A549 (cell line): ENCODE measurements around the gene CMTM7. TPM values are rescaled to one million over a fixed set of nuclear protein-coding genes. Genes with fewer than 3 reads are reported as not detected.

Experiments
- ATAC-seq, 2 experiments: fragments of 200-7000 bp in 1 of 2; fragments of >200 bp in 1 of 2; cut with Nextera tagmentation in 1 of 2; cut with Tn5 transposase in 1 of 2; 3 replicates each; pipeline versions ENCODE4 v1.8.0 to v1.9.1; 2018 to 2020; ENCODE audit warnings: mild to moderate bottlenecking in 1 of 2, moderate library complexity in 1 of 2
- CTCF ChIA-PET: fragments of 300-600 bp; sonication (Branson Sonifier 250); formaldehyde crosslinking; extraction: SDS; loops from one replicate; lab custom pipeline; 2021; ENCODE audit warnings: antibody characterized with exemption, inconsistent platforms; lab: Yijun Ruan, JAX
- POLR2A ChIA-PET: fragments of 350-600 bp; formaldehyde crosslinking; extraction: SDS; loops from one replicate; lab custom pipeline; 2021; ENCODE audit warnings: antibody characterized with exemption, inconsistent platforms; lab: Yijun Ruan, JAX
- DNase-seq, 2 experiments: peaks; one replicate each; pipeline versions ENCODE4 v3.0.0 to v3.0.0-alpha.2; 2011 to 2016; ENCODE audit warnings: low read depth in 1 of 2, low spot score in 1 of 2
- FAIRE-seq: peaks from 2 replicates; lab custom pipeline; 2011; peaks lifted over from hg19 to GRCh38; lab: Jason Lieb, UNC
- H3K27ac ChIP-seq, 2 experiments: fragments of >200 bp; sonication (Bioruptor Twin); formaldehyde crosslinking; 3 replicates each; pipeline ENCODE4 v1.5.1; 2016 to 2017
- H3K4me1 ChIP-seq: fragments of >200 bp; sonication (Bioruptor Twin); formaldehyde crosslinking; 3 replicates; pipeline ENCODE4 v1.6.1; 2016
- H3K4me2 ChIP-seq: fragments of >200 bp; sonication (Bioruptor Twin); formaldehyde crosslinking; 3 replicates; pipeline ENCODE4 v1.6.1; 2016
- H3K4me3 ChIP-seq: fragments of >200 bp; sonication (Bioruptor Twin); formaldehyde crosslinking; 3 replicates; pipeline ENCODE4 v1.5.1; 2016
- H3K9me3 ChIP-seq: fragments of >200 bp; sonication (Bioruptor Twin); formaldehyde crosslinking; 3 replicates; pipeline ENCODE4 v1.6.1; 2016
- ATOH8 ChIP-seq: fragments of 250-450 bp; sonication (Bioruptor Pico); IDR thresholded peaks from 2 replicates; pipeline ENCODE4 v1.5.0; 2020; ENCODE audit warnings: low read depth, mild to moderate bottlenecking, moderate library complexity
- CBX2 ChIP-seq: fragments of 200-600 bp; sonication (generic); IDR thresholded peaks from 2 replicates; pipeline ENCODE4 v1.6.1; 2016; ENCODE audit warnings: low read depth, mild to moderate bottlenecking, borderline replicate concordance
- CEBPB ChIP-seq, 2 experiments: fragments of >200 bp in 1 of 2; sonication (Bioruptor Twin) in 1 of 2; formaldehyde crosslinking in 1 of 2; IDR thresholded peaks; 2 replicates each; pipeline ENCODE4 v1.6.1; 2012 to 2016
- CHD2 ChIP-seq: fragments of 150-350 bp; IDR thresholded peaks from 2 replicates; pipeline ENCODE4 v1.6.1; 2014; ENCODE audit warnings: low read length; ENCODE audit not compliant: partially characterized antibody
- CHD4 ChIP-seq: fragments of 200-600 bp; sonication (generic); IDR thresholded peaks from 2 replicates; pipeline ENCODE4 v1.6.1; 2016; ENCODE audit warnings: antibody characterized with exemption, mild to moderate bottlenecking, borderline replicate concordance
- EHF ChIP-seq: fragments of 250-450 bp; sonication (Bioruptor Pico); IDR thresholded peaks from 2 replicates; pipeline ENCODE4 v1.5.0; 2020; ENCODE audit warnings: mild to moderate bottlenecking
- FOSB ChIP-seq: fragments of 250-450 bp; sonication (Bioruptor Pico); IDR thresholded peaks from 2 replicates; pipeline ENCODE4 v1.5.0; 2020; ENCODE audit warnings: mild to moderate bottlenecking, moderate library complexity
- FOSL2 ChIP-seq, 2 experiments: fragments of 450-650 bp in 1 of 2; fragments of >200 bp in 1 of 2; sonication (Bioruptor Twin) in 1 of 2; formaldehyde crosslinking; IDR thresholded peaks; 2 replicates each; pipeline versions ENCODE4 v1.5.0 to v1.6.1; 2016 to 2020; ENCODE audit warnings: mild to moderate bottlenecking in 1 of 2, moderate library complexity in 1 of 2
- FOXS1 ChIP-seq: fragments of 250-450 bp; sonication (Bioruptor Pico); IDR thresholded peaks from 2 replicates; pipeline ENCODE4 v1.5.0; 2020; ENCODE audit warnings: mild to moderate bottlenecking, moderate library complexity
- HES2 ChIP-seq: fragments of >200 bp; sonication (Bioruptor Twin); formaldehyde crosslinking; IDR thresholded peaks from 2 replicates; pipeline ENCODE4 v1.6.1; 2016
- HOXA7 ChIP-seq: fragments of 250-450 bp; sonication (Bioruptor Pico); IDR thresholded peaks from 2 replicates; pipeline ENCODE4 v1.5.0; 2020; ENCODE audit warnings: mild to moderate bottlenecking, moderate library complexity
- KDM1A ChIP-seq: fragments of 200-600 bp; sonication (generic); IDR thresholded peaks from 2 replicates; pipeline ENCODE4 v1.6.1; 2016; ENCODE audit warnings: low read depth, mild to moderate bottlenecking
- KDM5A ChIP-seq: fragments of 200-600 bp; sonication (generic); IDR thresholded peaks from 2 replicates; pipeline ENCODE4 v1.6.1; 2016; ENCODE audit warnings: antibody characterized with exemption, mild to moderate bottlenecking
- MAFK ChIP-seq: fragments of 450-650 bp; IDR thresholded peaks from 2 replicates; pipeline ENCODE4 v1.6.1; 2014; ENCODE audit not compliant: partially characterized antibody
- MAX ChIP-seq: IDR thresholded peaks from 2 replicates; pipeline ENCODE4 v1.6.1; 2012
- MAZ ChIP-seq: fragments of 150-350 bp; IDR thresholded peaks from 2 replicates; pipeline ENCODE4 v1.6.1; 2014; ENCODE audit warnings: antibody characterized with exemption, low read depth, low read length, borderline replicate concordance
- MYC ChIP-seq: IDR thresholded peaks from 2 replicates; pipeline ENCODE4 v1.6.1; 2012; ENCODE audit warnings: mild to moderate bottlenecking, inconsistent platforms, low read length, improper control_type of control experiment, borderline replicate concordance
- NPAS2 ChIP-seq: fragments of 250-450 bp; sonication (Bioruptor Pico); IDR thresholded peaks from 2 replicates; pipeline ENCODE4 v1.8.0; 2022; ENCODE audit warnings: mild to moderate bottlenecking, moderate library complexity, borderline replicate concordance
- NR3C1 ChIP-seq: fragments of >200 bp; sonication (Bioruptor Twin); formaldehyde crosslinking; IDR thresholded peaks from 3 replicates; pipeline ENCODE4 v1.6.1; 2017
- PHF8 ChIP-seq: fragments of 200-600 bp; sonication (generic); IDR thresholded peaks from 2 replicates; pipeline ENCODE4 v1.6.1; 2016; ENCODE audit warnings: low read depth, mild to moderate bottlenecking, antibody characterized with exemption, moderate library complexity, borderline replicate concordance
- POLR2A ChIP-seq: IDR thresholded peaks from 2 replicates; pipeline ENCODE4 v1.6.1; 2012; ENCODE audit warnings: mild to moderate bottlenecking, low read length
- SREBF2 ChIP-seq: fragments of 450-650 bp; IDR thresholded peaks from 2 replicates; pipeline ENCODE4 v1.6.1; 2014; ENCODE audit warnings: mild to moderate bottlenecking, moderate library complexity
- TP53 ChIP-seq: fragments of 250-450 bp; sonication (Bioruptor Pico); IDR thresholded peaks from 2 replicates; pipeline ENCODE4 v1.5.0; 2021; ENCODE audit warnings: mild to moderate bottlenecking, moderate library complexity
- ZNF302 ChIP-seq: fragments of 250-450 bp; sonication (Bioruptor Pico); IDR thresholded peaks from 2 replicates; pipeline ENCODE4 v1.9.0; 2021; ENCODE audit warnings: inconsistent platforms, mild to moderate bottlenecking, moderate library complexity
- WGBS: methylation state at CpG from one replicate; pipeline ENCODE4 v1.1.6; 2017; ENCODE audit errors: missing lambda C conversion rate; 5-methylcytosine and 5-hydroxymethylcytosine counted together
- polyA plus RNA-seq, 4 experiments: library from polyadenylated mRNA; depleted of rRNA in 3 of 4; stranded (reverse); fragments of >200 nt; fragmentation: RNase III in 1 of 4; extraction: RNeasy Plus Mini Kit Qiagen cat#74134 plus additional on column Dnase treatment in 1 of 4; gene quantifications; 2 replicates in 3 of 4; 3 replicates in 1 of 4; pipeline ENCODE4 v1.2.3, GENCODE V29; 2011 to 2017
- TF ChIP-seq, protein P1 (sequence below): IDR thresholded peaks from 2 replicates; pipeline ENCODE4 v1.6.1; 2012; ENCODE audit warnings: low read depth, borderline replicate concordance
- TF ChIP-seq, protein P2 (sequence below): fragments of 450-650 bp; IDR thresholded peaks from 2 replicates; pipeline ENCODE4 v1.6.1; 2014; ENCODE audit warnings: antibody characterized with exemption

The CMTM7 gene
- polyA plus RNA-seq, 2 of the 4 experiments (the other 2 are of a cell fraction): 14.2 to 18.7 TPM

DNA sequence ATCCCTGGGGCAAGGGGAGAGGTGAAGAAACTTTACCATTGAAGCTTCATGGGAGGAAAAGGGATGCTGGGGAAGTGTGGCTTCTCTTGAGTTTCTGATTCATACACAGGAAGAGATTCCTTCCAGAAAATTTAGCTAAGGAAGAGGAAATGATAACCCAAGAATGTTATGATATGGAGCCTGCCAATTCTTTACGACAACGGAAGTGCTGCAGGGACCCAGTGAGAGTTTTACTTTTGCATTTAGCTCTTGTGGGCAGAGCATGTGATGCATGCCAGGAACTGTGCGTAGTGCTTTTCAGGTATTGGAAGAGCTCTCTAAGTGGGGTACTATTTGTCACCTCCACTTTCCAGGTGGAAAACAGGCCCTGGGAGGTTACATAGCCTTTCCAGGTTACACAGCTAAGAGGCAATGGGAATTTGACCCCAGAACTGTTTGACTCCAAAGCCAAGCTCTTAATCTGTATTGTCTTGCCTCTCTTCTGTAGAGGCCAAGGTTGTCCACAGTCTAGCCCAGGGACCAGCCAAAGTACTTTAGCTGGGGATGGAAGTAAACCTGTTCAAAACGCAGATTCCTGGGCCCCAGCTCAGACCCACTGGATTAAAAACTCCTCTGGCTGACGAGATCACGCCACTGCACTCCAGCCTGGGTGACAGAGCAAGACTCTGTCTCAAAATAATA, 23.0 kb downstream of the CMTM7 start:
- no peak for FAIRE-seq
- ChIA-PET CTCF (interaction anchor here (0.8 to 3.3 kb wide), 4 partner anchors 16 to 282 kb away, joined by 3 to 15 read pairs (median 3); no protein-coding TSS in a partner anchor), POLR2A (no interaction called here)
- no peak for ATAC-seq
- peaks cover under 1% of the 10 kb centered on the region; the same call in 2 of the 3 replicates for H3K4me1 ChIP-seq
- H3K9me3 ChIP-seq: peaks cover 4% of the 10 kb centered on the region; the same call in 1 of the 3 replicates
- WGBS: 94% methylated on average over 6 of the region's 6 CpGs
- no peak overlapping the region for H3K4me2 ChIP-seq
- no peak for TF ChIP-seq MAX
- no peak for TF ChIP-seq FOXS1 (CRISPR knock-in tag)
- no peak for TF ChIP-seq MYC
- TF ChIP-seq POLR2A: no peak
- TF ChIP-seq CHD2: no peak
- TF ChIP-seq ZNF302 (CRISPR knock-in tag): no peak
- TF ChIP-seq KDM5A: no peak
- no peak for TF ChIP-seq KDM1A
- no peak for TF ChIP-seq CBX2
- no peak for TF ChIP-seq PHF8
- TF ChIP-seq MAFK: no peak
- no peak for TF ChIP-seq CHD4
- no peak for TF ChIP-seq MAZ
- no peak for TF ChIP-seq SREBF2
- no peak for TF ChIP-seq HES2
- no peak for TF ChIP-seq EHF
- no peak for TF ChIP-seq HOXA7 (CRISPR knock-in tag)
- TF ChIP-seq, protein P1, sequence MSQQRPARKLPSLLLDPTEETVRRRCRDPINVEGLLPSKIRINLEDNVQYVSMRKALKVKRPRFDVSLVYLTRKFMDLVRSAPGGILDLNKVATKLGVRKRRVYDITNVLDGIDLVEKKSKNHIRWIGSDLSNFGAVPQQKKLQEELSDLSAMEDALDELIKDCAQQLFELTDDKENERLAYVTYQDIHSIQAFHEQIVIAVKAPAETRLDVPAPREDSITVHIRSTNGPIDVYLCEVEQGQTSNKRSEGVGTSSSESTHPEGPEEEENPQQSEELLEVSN: no peak
- no peak for TF ChIP-seq NR3C1
- TF ChIP-seq FOSL2 (IDR thresholded peaks at IDR 0.05): no peak
- no peak for TF ChIP-seq FOSL2 (CRISPR knock-in tag; IDR thresholded peaks at IDR 0.05)
- H3K27ac ChIP-seq: no peak overlapping the region
- DNase-seq: no peak
- no peak overlapping the region for H3K4me3 ChIP-seq

GRCh38 chr3:32419742-32420125, 28.1 kb downstream of the CMTM7 start:
- WGBS: 90% methylated on average over 2 of the region's 2 CpGs
- ChIA-PET CTCF (interaction anchor here (4.0 kb wide), 1 partner anchor 48 kb away, joined by 17 read pairs; no protein-coding TSS in a partner anchor), POLR2A (no interaction called here)
- TF ChIP-seq NPAS2 (no peak), TP53 (CRISPR knock-in tag) (no peak), CEBPB (IDR thresholded peaks at IDR 0.05) (no peak), FOSB (CRISPR knock-in tag) (no peak), ATOH8 (CRISPR knock-in tag) (no peak)
- TF ChIP-seq, protein P2, sequence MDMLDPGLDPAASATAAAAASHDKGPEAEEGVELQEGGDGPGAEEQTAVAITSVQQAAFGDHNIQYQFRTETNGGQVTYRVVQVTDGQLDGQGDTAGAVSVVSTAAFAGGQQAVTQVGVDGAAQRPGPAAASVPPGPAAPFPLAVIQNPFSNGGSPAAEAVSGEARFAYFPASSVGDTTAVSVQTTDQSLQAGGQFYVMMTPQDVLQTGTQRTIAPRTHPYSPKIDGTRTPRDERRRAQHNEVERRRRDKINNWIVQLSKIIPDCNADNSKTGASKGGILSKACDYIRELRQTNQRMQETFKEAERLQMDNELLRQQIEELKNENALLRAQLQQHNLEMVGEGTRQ: no peak
- DNase-seq (no peak), ATAC-seq (no peak), FAIRE-seq (no peak)
- Histone ChIP-seq H3K4me1 (peaks cover 32% of the 10 kb centered on the region), H3K4me3 (no peak overlapping the region), H3K9me3 (peaks cover 4% of the 10 kb centered on the region; the same call in 1 of the 3 replicates), H3K4me2 (peak overlapping the region; percentile 36), H3K27ac (peak overlapping the region in 1 of 2 experiments; percentile 54; a peak in 3 of 6 replicates)
